HG03432 (cell line): ENCODE measurements around the gene HOXD13.

Source experiments
- ATAC-seq: cut with Tn5 transposase; IDR thresholded peaks from one replicate; pipeline ENCODE4 v1.9.1; 2021; ENCODE audit warnings: mild to moderate bottlenecking, moderate library complexity; ENCODE audit not compliant: unreplicated experiment

Gene HOXD13

DNA sequence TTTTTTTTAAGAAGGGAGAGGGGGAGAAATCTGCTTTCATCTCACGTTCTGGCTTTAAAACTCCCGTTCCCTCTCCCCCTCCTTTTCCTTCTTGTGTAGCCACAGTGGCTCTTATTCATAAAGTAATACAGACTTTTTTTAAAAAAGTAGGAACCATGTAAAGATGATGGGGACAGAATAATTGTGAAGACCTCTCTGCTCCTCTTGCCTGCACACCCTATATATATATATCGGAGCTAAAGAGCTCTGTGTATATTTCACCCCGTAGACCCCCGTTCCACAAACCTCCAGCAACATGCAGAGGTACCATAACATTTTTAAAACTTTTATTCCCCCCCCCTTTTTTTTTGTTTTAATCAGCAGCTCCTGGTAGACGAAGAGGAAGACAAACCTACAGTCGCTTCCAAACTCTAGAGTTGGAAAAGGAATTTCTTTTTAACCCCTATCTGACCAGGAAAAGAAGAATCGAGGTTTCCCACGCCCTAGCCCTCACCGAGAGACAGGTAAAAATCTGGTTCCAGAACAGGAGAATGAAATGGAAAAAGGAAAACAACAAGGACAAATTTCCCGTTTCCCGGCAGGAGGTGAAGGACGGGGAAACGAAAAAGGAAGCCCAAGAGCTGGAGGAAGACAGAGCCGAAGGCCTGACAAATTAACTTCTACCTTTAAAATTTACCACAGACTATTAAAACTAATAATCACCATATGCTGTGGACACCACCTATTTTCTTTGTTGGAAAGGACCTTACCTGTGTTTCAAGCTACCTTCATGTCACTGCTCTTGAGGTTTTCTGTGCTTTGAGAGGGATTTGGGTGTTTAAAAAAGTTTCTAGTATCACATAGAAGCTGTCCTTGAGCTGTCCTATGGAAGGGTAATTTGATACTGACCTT lies 38.7 kb downstream of the HOXD13 start:
- no peak for ATAC-seq

DNA sequence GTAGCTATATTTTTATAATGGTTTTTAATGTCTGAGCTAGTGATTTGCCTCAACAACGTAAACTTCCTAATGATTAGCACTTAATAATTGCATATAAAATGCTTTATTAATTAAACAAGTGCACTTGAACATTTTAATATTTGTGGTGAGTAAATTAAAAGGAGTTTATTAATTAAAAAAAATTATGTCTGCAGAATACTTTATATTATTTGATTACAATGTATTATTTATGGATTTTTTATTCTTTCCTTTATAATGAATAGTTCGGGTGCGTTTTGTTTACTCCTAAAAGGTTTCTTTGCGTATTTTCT lies 39.3 kb downstream of the HOXD13 start:
- no peak for ATAC-seq

- ATAC-seq, result no peak
These were observed 40.0 kb downstream of the HOXD13 start for GRCh38 chr2:176132205-176133171.

- no peak for ATAC-seq
These were observed 40.9 kb downstream of the HOXD13 start for GRCh38 chr2:176133389-176133788.

DNA sequence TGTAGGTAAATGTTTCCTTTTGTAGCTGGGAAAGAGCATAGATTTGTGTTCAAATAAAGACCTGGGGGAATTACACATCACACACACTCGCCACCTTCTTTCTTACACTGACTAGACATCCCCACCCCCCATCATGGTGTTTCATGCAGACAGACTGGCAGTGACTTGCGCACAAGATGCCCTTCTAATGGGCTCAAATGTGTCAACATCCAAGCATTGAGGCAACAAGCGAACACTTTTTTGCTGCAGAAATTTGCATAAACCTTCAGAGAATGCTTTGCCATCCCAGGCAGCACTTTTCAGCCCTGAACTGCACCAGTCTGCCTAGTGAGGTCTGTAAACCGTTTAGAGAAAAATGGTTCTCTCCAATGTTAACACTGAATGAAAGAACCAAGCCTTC lies 41.5 kb downstream of the HOXD13 start:
- no peak for ATAC-seq

- no peak for ATAC-seq
These were observed 42.5 kb downstream of the HOXD13 start for GRCh38 chr2:176135035-176135440.

DNA sequence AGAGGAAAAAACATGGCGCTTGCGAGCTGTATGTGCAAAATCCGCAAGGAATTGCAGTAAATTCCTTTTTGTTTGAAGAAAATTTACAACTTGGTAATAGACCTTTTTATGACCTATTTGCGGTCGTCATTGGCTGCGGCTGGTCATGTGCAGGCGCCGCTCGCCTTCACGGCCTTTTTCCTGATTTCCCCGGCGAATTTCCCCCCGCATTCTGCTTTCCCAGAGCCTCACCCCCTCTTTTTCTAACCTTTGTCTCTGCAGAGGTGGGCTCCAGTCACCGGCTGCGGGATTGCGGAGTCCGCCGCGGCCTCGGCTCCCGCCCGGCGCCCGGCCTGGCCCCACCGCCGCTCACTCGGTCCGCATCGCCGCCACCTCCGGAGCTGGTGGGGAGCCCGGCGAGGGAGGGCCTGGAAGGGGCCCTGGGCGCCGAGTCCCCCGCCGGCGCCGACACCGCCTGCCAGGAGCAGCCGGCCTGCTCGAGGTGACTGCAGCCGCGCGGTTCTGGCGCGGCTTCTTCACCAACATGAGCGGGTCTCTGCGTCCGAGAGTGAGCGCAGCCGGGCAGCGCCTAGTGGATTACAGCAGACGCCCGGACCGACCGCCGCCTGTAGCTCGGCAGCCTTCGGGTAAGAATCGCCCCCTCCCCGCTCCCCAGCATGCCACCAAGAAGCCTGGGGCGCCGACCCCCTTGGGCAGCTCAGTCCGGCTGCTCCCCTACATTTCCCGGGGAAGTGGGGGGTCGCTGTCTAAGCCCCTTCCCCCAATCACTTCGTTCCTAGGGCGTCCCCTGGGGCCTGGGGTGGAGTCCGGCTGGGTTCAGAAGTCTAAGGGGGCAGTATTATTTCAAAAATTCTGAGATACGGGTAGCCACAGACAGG lies 44.1 kb downstream of the HOXD13 start:
- no peak for ATAC-seq

DNA sequence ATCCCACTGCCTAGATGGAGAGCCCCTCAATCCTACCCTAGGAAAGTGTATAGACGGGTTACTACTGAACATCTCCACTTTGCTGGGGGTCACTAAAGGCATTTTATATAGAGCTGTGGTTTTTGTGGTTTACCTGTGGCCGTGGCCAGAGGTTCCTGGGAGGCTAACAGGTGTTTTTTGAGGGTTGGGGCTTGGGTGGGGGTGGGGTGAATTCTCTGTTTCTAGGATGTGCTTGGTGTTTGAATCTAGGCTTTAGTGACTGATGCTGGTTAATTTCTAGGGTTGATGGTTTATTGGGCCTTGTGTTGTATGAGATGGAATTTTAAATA lies 44.7 kb downstream of the HOXD13 start:
- ATAC-seq, result no peak

DNA sequence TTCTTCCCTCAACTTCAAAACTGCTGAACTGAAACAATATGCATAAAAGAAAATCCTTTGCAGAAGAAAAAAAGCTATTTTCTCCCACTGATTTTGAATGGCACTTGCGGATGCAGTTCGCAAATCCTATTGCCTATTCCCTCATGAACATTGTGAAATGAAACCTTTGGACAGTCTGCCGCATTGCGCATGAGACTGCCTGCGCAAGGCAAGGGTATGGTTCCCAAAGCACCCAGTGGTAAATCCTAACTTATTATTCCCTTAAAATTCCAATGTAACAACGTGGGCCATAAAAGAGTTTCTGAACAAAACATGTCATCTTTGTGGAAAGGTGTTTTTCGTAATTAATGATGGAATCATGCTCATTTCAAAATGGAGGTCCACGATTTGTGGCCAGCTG lies 45.4 kb downstream of the HOXD13 start:
- no peak for ATAC-seq

DNA sequence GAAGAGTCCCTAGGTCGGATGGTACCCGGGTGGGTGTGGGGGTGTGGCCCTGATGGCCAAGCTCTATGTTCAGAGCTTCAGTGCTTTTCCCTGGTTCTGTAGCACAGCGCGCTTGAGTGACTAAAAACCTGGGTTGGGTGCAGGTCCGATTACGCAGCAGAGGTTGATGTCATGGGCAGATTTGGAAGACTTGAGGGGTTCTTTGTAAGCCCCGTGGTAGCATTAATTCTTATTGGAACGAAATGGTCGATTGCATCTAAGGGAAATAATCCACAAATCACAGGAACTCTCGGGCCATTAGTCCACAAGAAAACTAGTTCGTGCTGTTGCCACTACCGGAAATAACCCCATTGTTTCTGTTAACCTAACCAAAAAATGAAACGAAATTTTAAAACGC lies 46.0 kb downstream of the HOXD13 start:
- ATAC-seq, result no peak

DNA sequence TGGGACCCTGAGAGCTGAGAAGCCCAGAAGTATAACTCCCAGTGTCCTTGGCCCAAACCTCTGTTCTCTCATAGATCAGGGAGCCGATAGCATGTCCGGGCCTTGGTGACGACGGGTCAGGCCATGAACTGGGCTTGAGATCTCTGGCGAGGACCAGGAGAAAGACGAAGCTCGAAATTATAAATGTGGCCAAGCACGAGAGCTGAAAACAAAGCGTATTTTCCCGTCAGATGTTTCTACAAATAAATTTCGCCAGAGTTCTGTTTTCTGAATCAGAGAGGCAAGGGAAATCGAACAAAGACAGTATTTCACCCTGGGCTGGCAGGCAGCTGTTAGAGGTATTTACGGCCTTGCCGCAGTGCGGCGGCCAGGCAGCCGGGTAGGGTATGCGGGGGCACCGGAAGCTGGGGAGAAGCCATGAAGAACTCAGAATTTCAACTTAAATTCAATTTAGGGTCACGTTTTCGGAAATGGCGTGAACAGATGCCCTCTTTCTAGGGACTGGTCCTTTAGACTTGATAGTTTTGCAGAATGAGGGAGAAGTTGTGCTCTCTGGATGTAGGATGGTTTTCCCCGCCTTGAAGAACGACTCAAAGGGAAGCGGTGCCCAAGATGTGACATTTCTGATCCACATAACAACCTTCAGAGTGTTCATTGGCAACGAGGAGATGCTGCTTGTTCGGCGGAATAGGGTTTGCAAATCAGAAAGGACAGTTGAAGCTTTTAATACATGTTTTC lies 46.6 kb downstream of the HOXD13 start:
- no peak for ATAC-seq

- ATAC-seq, result no peak
These were observed 47.4 kb downstream of the HOXD13 start for GRCh38 chr2:176139661-176140512.

GRCh38 chr2:176140513-176141317 lies 48.2 kb downstream of the HOXD13 start:
- ATAC-seq, result peak; percentile 97

DNA sequence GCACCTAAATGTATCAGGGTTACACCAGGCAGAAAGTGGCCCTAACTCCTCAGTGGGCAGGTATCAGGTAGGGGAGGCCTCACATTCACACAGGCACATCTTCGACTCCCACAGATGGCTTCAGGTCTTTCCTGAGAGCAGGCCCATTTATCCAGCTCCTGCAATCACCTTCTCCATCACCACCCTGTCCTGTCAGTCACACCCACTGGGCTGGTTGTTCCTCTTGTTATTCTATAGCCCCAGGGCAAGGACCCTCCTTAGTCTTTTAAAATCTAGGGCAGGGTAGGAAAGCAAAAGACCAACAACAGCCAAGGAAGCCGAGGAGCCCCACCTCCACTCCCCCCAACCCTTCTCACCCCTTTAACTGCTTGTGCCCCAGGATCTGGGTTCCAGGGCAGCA lies 49.8 kb downstream of the HOXD13 start:
- ATAC-seq, result no peak
